ENCODE data around the gene C16orf74.

GRCh38 chr16:85690469-85691064, 60.3 kb downstream of the C16orf74 start:
- TF ChIP-seq POLR2AphosphoS5 (IDR thresholded peaks at IDR 0.05) = no peak
- TF ChIP-seq, protein P1, sequence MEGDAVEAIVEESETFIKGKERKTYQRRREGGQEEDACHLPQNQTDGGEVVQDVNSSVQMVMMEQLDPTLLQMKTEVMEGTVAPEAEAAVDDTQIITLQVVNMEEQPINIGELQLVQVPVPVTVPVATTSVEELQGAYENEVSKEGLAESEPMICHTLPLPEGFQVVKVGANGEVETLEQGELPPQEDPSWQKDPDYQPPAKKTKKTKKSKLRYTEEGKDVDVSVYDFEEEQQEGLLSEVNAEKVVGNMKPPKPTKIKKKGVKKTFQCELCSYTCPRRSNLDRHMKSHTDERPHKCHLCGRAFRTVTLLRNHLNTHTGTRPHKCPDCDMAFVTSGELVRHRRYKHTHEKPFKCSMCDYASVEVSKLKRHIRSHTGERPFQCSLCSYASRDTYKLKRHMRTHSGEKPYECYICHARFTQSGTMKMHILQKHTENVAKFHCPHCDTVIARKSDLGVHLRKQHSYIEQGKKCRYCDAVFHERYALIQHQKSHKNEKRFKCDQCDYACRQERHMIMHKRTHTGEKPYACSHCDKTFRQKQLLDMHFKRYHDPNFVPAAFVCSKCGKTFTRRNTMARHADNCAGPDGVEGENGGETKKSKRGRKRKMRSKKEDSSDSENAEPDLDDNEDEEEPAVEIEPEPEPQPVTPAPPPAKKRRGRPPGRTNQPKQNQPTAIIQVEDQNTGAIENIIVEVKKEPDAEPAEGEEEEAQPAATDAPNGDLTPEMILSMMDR (IDR thresholded peaks at IDR 0.05 in 8 of 11, conservative IDR thresholded peaks at IDR 0.05 in 3 of 11) = no peak
